GM23248 (cell line): ENCODE measurements around the gene CREB3L2.

Experiments
- EZH2 ChIP-seq: fragments of 200-600 bp; sonication (generic); IDR thresholded peaks from 2 replicates; pipeline ENCODE4 v1.6.1; 2018; ENCODE audit warnings: antibody characterized with exemption, mild to moderate bottlenecking; ENCODE audit not compliant: insufficient read depth, poor library complexity, severe bottlenecking
- EZH2phosphoT487 ChIP-seq: fragments of 200-600 bp; sonication (generic); IDR thresholded peaks from 2 replicates; pipeline ENCODE4 v1.6.1; 2018; ENCODE audit warnings: antibody characterized with exemption, moderate library complexity, mild to moderate bottlenecking, low read depth; ENCODE audit not compliant: insufficient read depth

DNA sequence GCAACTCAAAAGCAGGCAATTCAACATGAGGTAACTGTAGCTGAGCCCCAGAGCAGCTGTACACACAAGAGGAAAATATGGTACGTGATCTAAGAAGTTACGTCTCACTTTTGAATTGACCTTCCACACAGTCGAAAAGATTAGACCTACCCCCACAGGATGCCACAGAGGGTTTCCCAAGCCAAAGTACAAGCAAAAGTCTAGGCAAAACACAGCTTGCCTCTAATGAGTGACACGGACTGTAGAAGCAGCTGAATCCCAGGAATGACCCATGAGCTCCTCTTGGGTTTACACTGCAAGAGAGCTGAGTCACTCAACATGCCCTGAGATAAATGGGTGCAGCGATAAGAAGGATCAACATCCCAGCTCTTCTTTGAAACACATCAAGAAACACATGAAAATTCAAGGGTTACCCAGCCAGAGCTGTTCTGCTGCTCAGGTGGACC is 9.8 kb downstream of the CREB3L2 start:
- no peak for TF ChIP-seq EZH2phosphoT487
- TF ChIP-seq EZH2 = no peak
